Activated CD8-positive, alpha-beta memory T cell treated with anti-CD3 and anti-CD28 coated beads for 4 hours (primary cell): ENCODE data around the gene LOXL4.
"Not testable (repeated sequence)": the region's sequence is repeated elsewhere in the genome, so short reads cannot be mapped to it uniquely, and the experiment has no call there.

ENCODE experiments used
- DNase-seq, 2 donors: peaks; one replicate each; pipeline ENCODE4 v3.0.0-alpha.2; 2020; ENCODE audit warnings: low read depth in 2 of 2

LOXL4 gene

DNA sequence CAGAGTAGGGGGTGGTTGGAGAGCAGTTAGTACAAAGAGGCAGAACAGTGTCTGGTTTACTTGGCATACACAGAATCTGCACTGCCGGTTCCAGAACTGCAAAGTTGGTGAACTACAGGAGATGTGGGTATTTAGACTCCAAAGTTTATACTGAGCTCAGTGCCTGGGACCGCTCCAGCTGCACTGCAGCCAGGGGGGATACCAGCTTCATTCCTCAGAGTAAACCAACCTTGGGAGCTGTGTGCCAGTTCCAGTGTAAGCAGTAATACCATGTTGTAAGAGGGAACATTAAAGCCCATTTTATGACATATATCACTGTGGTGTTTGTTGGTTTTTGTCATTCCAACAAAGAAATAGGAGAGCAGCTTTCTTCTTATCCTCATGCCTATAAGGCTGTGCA, 23.4 kb downstream of the LOXL4 start:
- no peak for DNase-seq

- DNase-seq: no peak
These were observed 23.9 kb downstream of the LOXL4 start for GRCh38 chr10:98244141-98244540.

DNA sequence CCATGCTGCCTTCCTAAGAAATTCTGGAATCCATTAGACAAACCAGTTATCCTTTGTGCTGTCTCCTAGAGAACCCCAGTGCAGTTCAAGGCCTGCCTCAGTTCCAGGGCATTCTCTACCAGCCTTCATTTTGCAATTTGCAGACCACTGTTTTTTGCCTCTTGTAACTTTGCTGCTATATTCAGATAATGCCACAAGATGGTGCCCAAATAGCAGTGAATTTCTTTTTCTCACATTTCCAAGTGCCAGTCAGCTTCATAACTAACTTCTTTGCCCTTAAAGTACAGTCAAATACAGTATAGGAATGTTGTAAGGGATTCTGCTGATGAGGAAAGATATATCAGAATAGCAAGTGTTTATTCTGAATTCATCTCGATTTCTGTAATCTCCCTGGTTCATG, 25.2 kb downstream of the LOXL4 start:
- no peak for DNase-seq

- DNase-seq: no peak
These were observed 27.5 kb downstream of the LOXL4 start for GRCh38 chr10:98240524-98240923.

DNA sequence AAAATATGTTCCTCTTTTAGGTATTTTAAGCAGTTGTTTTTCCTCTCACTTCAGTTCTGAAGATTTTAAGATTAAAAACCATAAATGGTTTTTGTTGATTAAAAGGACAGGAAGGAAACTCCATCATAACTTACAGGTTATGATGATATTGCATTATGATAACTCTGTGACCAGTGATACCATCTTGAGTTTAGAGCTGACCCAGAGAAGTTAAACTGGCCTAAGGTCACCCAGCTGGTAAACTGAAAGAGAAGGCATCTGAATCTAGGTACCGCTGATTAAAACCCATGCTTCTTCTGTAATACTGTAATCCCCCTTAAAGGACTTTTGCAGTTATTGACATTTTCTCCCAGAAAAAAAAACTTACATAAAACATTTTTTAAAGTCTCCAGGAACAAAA, 29.6 kb downstream of the LOXL4 start:
- DNase-seq: no peak

DNA sequence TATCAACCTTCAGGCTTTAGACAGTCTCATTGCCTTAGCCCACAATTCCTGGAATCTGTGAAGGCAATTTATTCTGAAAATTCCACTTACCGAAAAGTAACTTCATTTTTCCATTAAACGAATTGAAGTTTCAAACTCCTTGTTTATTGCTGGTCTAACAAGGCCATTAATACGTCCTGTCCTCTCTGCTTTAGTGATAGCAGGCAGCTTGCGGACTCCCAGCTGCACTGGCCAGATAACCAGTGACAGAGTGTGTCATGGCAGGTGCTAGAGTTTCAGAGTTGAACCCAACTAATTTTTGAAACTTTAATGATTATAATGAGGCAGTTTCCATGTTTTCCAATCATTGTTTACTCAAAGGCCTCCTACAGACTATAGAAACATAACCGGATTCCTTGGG, 31.1 kb downstream of the LOXL4 start:
- DNase-seq: no peak

- DNase-seq: no peak
These were observed 32.1 kb downstream of the LOXL4 start for GRCh38 chr10:98235846-98236245.

DNA sequence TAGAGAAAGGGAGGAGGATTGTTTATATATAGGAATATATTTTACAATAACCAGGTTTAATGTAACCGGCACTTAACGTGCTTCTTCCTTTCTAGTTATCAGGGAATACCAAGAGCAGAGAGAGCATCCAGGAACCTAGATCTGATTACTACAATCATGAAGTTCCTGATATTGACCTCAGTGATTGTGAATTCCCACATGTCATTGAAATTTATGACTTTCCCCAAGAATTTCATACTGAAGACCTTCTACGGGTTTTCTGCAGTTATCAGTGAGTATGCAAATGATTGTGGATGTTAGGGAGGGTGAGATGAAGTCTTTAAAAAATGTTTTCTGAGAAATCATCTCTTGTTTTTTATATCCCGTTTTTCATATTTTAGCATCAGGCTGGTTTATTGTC, 36.6 kb downstream of the LOXL4 start:
- DNase-seq: no peak

- DNase-seq: not testable (repeated sequence)
These were observed 39.7 kb downstream of the LOXL4 start for GRCh38 chr10:98228266-98228665.

GRCh38 chr10:98227713-98228112, 40.3 kb downstream of the LOXL4 start:
- DNase-seq: not testable (repeated sequence)

DNA sequence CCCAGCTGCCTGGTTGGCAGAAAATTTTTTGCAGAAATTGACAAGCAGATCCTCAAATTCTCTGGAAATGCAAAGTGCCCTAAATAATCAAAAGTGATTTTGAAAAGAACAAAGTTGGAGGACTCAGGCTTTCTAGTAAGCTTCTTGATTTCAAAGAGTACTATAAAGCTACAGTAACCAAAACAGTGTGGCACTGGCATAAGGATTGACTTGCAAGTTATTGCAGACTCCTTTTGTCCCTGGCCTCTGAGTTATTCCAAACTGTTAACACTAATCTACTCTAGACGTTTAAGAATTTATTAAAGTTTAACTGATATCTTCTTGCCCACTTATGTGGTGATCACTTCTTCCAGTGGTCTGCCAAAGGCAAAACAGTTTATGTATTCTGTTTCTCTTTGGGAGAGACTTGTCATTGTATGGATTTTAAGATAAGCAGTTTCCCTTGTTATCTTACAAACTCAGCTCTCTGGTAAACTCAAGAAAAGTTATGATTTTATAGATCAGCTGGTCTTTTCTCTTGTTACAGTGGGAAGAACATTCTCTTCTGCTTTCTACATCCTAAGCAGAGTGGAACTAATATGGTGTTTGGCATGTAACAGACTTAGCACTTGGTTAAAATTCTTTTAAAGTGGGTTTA, 41.4 kb downstream of the LOXL4 start:
- DNase-seq: no peak

DNA sequence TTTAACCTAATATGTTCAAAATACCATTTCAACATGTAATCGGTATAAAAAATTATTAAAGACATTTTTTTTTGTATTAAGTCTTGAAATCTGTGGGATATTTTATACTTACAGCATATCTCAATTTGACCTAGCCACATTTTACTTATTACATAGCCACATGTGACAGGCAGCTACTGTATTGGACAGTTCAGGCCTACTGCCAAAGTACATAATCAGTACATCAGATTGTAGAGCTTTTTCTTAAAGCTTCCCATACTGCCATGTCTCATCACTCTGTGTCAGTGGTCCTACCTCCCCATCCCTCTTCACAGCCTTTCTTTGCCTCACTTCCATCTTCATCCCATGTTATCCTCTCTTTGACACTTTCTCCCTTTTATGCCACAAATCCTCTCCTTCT, 43.0 kb downstream of the LOXL4 start:
- DNase-seq: no peak

GRCh38 chr10:98224509-98224908, 43.5 kb downstream of the LOXL4 start:
- DNase-seq: no peak

DNA sequence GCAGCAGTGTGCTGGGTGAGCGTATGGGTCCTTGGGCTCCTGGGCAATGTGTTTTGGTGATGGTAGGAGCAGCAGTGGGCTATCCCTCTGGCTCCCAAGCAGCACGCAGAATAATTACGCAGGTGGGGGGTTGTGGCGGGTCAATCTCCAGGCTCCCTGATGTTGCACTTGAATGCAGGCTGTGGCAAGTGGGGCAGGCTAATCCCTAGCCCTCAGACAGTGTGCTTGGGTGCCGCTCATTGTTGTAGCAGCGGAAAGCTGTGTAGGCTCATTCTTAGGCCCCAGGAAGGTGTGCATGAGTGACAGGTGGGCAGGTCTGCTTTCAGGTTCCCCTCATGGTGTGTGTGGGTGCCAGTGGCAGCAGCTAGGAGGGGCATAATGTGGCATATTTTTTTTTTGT, 44.1 kb downstream of the LOXL4 start:
- no peak for DNase-seq

DNA sequence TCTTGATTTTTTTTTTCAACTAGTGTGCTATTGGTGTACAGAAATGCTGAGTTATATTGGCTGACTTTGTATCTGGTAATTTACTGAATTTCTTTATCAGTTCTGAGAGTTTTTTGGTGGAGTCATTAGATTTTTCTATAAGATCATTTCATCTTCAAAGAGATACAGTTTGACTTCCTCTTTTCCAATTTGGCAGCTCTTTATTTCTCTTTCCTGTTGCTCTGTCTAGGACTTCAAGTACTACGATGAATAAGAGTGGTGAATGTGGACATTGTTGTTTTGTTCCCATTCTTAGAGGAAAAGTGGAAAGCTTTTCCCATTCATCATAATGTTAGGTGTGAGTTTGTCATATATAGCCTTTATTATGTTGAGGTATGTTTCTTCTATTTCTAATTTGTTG, 50.2 kb downstream of the LOXL4 start:
- no peak for DNase-seq

DNA sequence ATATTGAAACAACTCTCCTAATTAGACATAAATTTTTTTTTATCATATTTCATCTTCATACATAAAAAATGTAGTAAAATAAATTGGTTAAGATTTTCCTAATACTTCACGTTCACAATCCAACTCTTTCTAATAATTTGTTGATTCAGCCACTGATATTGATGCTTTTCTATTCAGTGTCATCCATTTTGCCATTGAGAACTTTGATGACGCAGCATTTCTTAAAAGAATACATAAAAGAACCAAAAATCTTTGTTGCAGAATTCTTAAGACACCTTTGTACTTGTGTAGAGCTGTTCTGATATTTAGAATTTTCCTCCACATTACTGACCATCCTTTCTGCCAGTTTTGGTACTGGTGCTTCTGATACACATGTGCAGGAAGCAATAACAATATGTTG, 52.6 kb downstream of the LOXL4 start:
- no peak for DNase-seq

DNA sequence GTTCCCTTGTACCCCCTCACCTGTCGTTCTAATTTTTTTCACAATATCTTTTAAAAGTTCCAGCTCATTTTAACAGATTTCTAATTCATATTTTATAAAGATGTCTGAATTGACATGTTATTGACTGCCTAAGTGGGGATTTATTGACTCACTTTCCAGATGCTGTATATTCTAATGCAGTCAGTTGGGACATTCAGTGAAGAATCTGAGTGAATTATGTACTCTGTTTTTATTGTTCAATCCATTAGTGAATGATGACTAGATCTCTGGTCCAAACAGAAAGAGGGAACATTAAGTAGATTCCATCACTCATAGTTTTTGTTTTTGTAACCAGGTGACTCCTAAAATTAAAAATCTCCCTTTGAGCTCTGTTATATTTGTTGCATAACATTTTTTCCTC, 54.3 kb downstream of the LOXL4 start:
- DNase-seq: no peak

GRCh38 chr10:98212196-98212595, 55.8 kb downstream of the LOXL4 start:
- no peak for DNase-seq

DNA sequence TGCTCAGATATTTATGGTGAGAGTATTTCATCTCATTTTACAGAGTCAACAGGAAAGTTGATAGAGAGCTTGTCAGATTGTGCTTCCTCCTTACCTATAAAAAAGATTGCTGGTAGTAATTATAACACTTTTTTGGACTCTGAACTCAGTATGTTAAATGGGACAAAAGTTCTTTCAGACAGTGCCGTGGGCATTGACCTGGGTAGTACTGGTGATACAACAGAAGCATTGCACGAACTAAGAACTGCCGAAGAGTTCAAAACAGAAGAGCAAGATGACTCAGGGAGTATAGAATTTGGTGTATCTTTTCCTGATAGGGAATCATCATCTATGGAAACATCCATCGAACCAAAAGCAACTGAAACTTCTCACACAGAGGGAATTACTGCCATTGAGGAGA, 58.6 kb downstream of the LOXL4 start:
- no peak for DNase-seq

- DNase-seq: no peak
These were observed 59.1 kb downstream of the LOXL4 start for GRCh38 chr10:98208925-98209324.

- DNase-seq: no peak
These were observed 62.6 kb downstream of the LOXL4 start for GRCh38 chr10:98205351-98205750.

GRCh38 chr10:98202378-98202777, 65.6 kb downstream of the LOXL4 start:
- no peak for DNase-seq

DNA sequence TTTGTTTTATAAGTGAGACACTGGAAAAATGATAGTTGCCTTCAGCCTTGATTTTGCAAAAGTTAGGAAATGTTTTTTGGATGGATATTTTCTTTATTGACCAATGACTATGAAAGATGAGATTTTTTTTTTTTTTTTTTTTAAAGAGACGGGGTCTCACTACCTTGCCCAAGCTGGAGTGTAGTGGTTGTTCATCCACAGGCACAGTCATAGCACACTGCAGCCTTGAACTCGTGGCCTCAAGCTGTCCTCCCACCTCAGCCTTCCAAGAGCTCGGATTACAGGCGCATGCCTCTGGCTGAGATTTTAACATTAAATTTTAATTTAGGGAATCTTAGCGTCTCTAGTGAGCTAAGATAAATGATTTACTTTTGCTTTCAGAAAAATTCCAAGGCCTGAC, 66.2 kb downstream of the LOXL4 start:
- no peak for DNase-seq
